NCI-H1694 (cell line): Measurements from ENCODE around the gene DCK.

Experiments
- DNase-seq: peaks from one replicate; lab custom pipeline; 2025; lab: John Stamatoyannopoulos, UW

The DCK gene

GRCh38 chr4:71063711-71064110, 70.3 kb downstream of the DCK start:
- no peak for DNase-seq

DNA sequence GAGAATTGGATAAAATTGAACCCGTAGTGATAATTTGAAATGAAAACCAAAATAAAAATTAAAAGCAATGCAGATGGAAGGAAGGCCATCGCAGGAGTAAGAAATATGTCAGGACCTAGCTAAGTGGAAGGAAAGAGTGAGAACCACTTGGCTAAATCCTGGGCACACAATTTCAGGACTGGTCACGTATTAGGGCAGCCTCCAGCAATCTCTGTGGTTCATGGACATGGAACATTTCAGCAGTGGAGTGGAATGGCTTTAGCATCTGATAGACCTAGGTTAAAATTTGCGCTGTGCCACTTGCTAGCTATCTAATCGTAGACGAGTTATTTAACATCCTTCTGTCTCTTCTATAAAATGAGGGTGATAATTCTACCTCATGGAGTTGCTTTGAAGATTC, 71.1 kb downstream of the DCK start:
- DNase-seq: no peak

DNA sequence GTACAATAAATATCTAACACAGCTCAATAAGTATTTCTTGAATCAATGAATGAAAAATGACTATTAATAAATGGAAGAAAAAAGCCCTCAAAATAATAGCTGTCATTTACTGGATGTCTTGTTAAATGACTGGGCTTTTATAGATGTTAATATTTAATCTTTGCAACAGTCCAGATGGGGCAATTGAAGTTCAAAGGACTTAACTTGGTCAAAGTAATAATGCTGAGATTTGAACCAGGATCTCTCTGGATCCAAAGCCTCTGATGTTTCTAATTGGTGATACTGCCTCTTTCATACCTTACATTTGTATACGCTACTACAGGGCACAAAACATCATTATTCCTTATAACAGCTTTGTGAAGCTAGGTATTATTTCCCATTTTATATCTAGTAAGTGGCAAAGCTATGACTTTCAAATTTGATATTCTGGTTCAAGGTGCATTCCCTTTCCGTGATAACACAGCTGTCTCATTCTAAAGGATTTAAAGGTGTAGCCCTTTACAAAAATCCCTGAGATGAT, 72.6 kb downstream of the DCK start:
- DNase-seq: no peak

DNA sequence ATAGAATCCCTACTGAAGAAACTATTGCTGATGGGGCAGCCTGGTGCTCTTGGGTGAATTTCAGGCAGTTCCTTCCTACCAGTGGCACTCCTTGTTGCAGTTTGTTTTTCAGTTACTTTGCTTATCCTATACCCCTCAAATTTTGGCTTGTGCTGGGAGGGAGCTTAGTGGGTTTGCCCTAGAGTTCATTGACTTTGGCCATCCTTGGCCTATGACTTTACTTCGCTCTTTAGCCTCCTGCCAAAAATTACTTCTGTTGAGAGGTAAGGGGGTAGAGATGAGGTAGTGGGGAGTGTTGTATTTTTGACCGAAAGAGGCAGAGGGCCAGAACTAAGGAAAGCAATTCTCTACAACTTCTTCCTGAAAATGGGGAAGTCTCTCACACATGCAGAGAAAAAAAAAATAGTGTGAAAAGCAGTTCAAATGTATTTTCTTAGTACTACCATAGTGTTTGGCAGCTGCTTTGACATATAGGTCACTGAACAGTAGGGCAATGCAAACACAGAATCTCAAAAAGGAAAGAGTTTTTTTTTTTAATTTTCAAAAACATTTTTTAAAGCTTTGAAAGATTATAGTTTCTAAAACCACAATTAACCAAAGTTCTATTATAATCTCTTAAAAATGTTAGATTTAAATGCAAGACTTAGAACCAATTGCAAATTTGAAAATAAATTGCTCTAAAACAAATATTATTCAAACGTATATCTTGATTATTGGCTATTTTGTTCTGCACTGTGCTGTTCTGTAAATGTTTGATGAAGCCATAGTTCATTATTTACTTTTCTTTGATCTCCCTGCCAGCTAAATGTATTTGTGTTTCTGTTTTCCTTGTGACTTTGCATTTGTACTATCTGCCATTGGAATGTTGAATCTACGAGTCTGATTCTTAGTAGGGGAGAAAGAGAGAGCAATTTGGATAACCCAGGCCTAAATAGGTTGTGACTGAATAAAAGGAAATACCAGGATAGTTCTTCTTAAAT, 73.6 kb downstream of the DCK start:
- DNase-seq: no peak

GRCh38 chr4:71069063-71069462, 75.6 kb downstream of the DCK start:
- no peak for DNase-seq

DNA sequence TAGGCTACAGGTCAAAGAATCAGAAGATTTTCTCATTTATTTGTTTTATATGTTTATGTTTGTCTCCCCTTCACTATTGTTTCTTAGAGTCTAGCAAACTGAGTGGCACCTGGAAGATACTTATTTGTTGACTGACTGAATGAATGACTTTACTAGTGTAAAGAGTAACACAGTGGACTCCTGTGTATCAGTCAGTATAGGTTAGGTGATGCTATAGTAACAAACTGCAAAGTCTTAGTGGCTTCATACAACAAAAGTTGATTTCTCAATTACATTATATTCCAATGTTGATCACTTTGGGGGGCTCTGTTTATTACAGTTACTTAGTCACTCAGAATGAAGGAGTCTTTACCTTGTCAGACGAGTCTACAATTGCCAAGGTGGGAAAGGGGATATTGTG, 76.6 kb downstream of the DCK start:
- no peak for DNase-seq

DNA sequence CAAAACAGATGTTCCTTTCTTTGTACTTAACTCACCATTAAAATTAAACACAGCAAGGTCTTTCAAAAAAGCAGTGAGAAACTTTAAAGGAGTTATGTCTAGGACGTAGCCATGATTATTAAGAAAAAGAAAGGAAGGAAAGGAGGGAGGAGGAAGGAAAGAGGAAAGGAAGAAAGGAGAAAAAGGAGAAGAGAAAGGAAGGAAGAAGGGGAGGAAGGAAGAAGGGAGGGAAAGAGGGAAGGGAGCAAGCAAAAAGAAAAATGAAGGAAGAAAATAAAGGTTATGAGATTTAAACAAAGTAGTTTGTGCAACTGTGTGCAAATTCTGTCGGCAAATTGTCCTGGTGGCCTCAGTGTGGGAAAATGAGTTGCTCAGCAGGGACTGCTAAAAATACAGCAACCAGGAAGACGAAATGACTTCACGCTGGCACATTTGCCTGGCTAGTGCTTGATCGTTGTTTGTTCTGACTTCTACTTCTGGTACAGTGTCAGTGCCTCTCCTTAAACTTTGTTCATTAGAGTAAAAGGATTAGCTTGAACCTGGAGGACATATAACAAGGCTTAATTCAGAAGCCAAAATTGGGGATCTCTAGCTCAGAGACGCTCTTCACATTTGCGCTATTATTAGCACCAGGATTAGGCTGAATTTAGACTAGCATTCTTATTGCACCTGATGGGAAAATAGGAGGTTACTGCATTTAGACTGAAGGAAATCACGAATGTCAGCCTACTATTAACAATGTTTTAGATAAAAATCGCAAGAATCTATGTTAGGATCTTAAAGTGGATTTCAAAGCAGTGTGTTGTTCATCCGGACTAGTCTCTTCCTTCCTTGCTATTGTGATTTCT, 81.2 kb downstream of the DCK start:
- DNase-seq: no peak
